GM12875 (cell line): ENCODE measurements around the gene ANTXR2.

Source experiments
- H3K4me3 ChIP-seq: one replicate; pipeline ENCODE4 v1.5.1; 2011; ENCODE audit warnings: low read depth, low read length, control low read depth
- CTCF ChIP-seq: IDR thresholded peaks from 2 replicates; pipeline ENCODE4 v1.5.1; 2011; ENCODE audit warnings: low read depth, mild to moderate bottlenecking, control low read depth, inconsistent platforms, low read length, moderate library complexity, borderline replicate concordance; ENCODE audit not compliant: insufficient read depth

Gene ANTXR2

GRCh38 chr4:79948739-79949138 is 124.3 kb downstream of the ANTXR2 start:
- no peak overlapping the region for H3K4me3 ChIP-seq
- TF ChIP-seq CTCF = no peak

- no peak overlapping the region for H3K4me3 ChIP-seq
- no peak for TF ChIP-seq CTCF
These were observed 124.8 kb downstream of the ANTXR2 start for GRCh38 chr4:79948261-79948660.

- H3K4me3 ChIP-seq = no peak overlapping the region
- TF ChIP-seq CTCF = no peak
These were observed 125.6 kb downstream of the ANTXR2 start for GRCh38 chr4:79947386-79947785.

- no peak for TF ChIP-seq CTCF
- H3K4me3 ChIP-seq = no peak overlapping the region
These were observed 137.8 kb downstream of the ANTXR2 start for GRCh38 chr4:79935274-79935673.

GRCh38 chr4:79934660-79935059 is 138.4 kb downstream of the ANTXR2 start:
- TF ChIP-seq CTCF = no peak
- H3K4me3 ChIP-seq = no peak overlapping the region

GRCh38 chr4:79927931-79928330 is 145.1 kb downstream of the ANTXR2 start:
- H3K4me3 ChIP-seq = no peak overlapping the region
- TF ChIP-seq CTCF = no peak

GRCh38 chr4:79923281-79923680 is 149.7 kb downstream of the ANTXR2 start:
- no peak for TF ChIP-seq CTCF
- no peak overlapping the region for H3K4me3 ChIP-seq
